HCT116 (cell line): ENCODE measurements around the gene TTC8. TPM values are rescaled to one million over a fixed set of nuclear protein-coding genes. Genes with fewer than 3 reads are reported as not detected.

Experiments used
- ATAC-seq: fragments of 200-7000 bp; cut with Tn5 transposase; 2 replicates; pipeline ENCODE4 v1.9.1; 2020; ENCODE audit warnings: mild to moderate bottlenecking, moderate library complexity
- BruUV-seq: library from RNA; stranded (reverse); fragments of 400-500 nt; replicated peaks from 2 replicates; lab custom pipeline; 2021; lab: Mats Ljungman, UMichigan
- CTCF ChIA-PET: fragments of 300-600 bp; sonication (Branson Sonifier 250); formaldehyde crosslinking; loops from one replicate; lab custom pipeline; 2021; ENCODE audit warnings: antibody characterized with exemption; lab: Charles Lee
- POLR2A ChIA-PET: fragments of 300-600, 350-600 bp; sonication (Branson Sonifier 250); formaldehyde crosslinking; loops from one replicate; lab custom pipeline; 2021; ENCODE audit warnings: antibody characterized with exemption; lab: Charles Lee
- RAD21 ChIA-PET, 2 experiments: fragments of 300-600 bp; sonication (Branson Sonifier 250); formaldehyde crosslinking; loops; one replicate each; lab custom pipeline; 2023; ENCODE audit warnings: low total read pairs in 2 of 2; ENCODE audit not compliant: uncharacterized antibody in 2 of 2, unreplicated experiment in 2 of 2, low non-redundant PET in 1 of 2; lab: Charles Lee
- DNase-seq: peaks from one replicate; pipeline ENCODE4 v3.0.0-alpha.2; 2010; ENCODE audit warnings: low read depth, low spot score
- H2AFZ ChIP-seq: fragments of 200-600 bp; shearing (Covaris generic), sonication (generic); 2 replicates; pipeline ENCODE4 v1.6.1; 2017; ENCODE audit warnings: low read depth, mixed run types, mixed read lengths, antibody characterized with exemption, low read length; ENCODE audit not compliant: poor library complexity, severe bottlenecking
- H3K27ac ChIP-seq: 2 replicates; pipeline ENCODE4 v1.5.1; 2012; ENCODE audit warnings: low read depth, low read length
- H3K27me3 ChIP-seq: fragments of 200-600 bp; sonication (generic); 2 replicates; pipeline ENCODE4 v1.6.1; 2016; ENCODE audit warnings: mixed run types, low read length, mixed read lengths; ENCODE audit not compliant: insufficient read depth
- H3K36me3 ChIP-seq, 2 experiments: fragments of 200-500 bp in 1 of 2; fragments of 200-600 bp in 1 of 2; sonication (Bioruptor generic) in 1 of 2; sonication (generic) in 1 of 2; 2 replicates each; pipeline versions ENCODE4 v1.5.1 to v1.6.1; 2014 to 2016; ENCODE audit warnings: low read length in 2 of 2, inconsistent platforms in 1 of 2, mixed read lengths in 1 of 2, mixed run types in 1 of 2; ENCODE audit not compliant: insufficient read depth in 2 of 2, control insufficient read depth in 1 of 2
- H3K4me1 ChIP-seq, 2 experiments: fragments of 200-600 bp in 1 of 2; sonication (generic) in 1 of 2; 2 replicates each; pipeline versions ENCODE4 v1.5.1 to v1.6.1; 2012 to 2017; ENCODE audit warnings: low read length in 2 of 2, inconsistent platforms in 1 of 2, mild to moderate bottlenecking in 1 of 2, mixed read lengths in 1 of 2, mixed run types in 1 of 2, moderate library complexity in 1 of 2; ENCODE audit not compliant: insufficient read depth in 2 of 2, control insufficient read depth in 1 of 2
- H3K4me2 ChIP-seq: fragments of 200-600 bp; sonication (generic); 2 replicates; pipeline ENCODE4 v1.6.1; 2017; ENCODE audit warnings: mixed run types, low read length, mixed read lengths
- H3K4me3 ChIP-seq, 2 experiments: fragments of 200-600 bp in 1 of 2; sonication (generic) in 1 of 2; replicated peaks in 1 of 2; 2 replicates each; pipeline ENCODE4 v1.5.1; 2011 to 2016; ENCODE audit warnings: low read length in 2 of 2, control low read depth in 1 of 2, low read depth in 1 of 2, mild to moderate bottlenecking in 1 of 2, mixed read lengths in 1 of 2, mixed run types in 1 of 2
- H3K79me2 ChIP-seq: fragments of 200-600 bp; sonication (generic); 2 replicates; pipeline ENCODE4 v1.6.1; 2017; ENCODE audit warnings: mild to moderate bottlenecking, mixed run types, low read length, moderate library complexity, mixed read lengths; ENCODE audit not compliant: insufficient read depth
- H3K9ac ChIP-seq: fragments of 200-600 bp; sonication (generic); 2 replicates; pipeline ENCODE4 v1.6.1; 2016; ENCODE audit warnings: low read length, mixed read lengths
- H3K9me2 ChIP-seq: fragments of 200-600 bp; sonication (generic), shearing (Covaris generic); 2 replicates; pipeline ENCODE4 v1.6.1; 2017; ENCODE audit warnings: mixed run types, mild to moderate bottlenecking, moderate library complexity; ENCODE audit not compliant: insufficient read depth
- H3K9me3 ChIP-seq, 2 experiments: fragments of 200-500 bp in 1 of 2; fragments of 200-600 bp in 1 of 2; sonication (Bioruptor generic) in 1 of 2; sonication (generic) in 1 of 2; 2 replicates each; pipeline ENCODE4 v1.6.1; 2014 to 2017; ENCODE audit warnings: low read length in 2 of 2, mixed read lengths in 2 of 2, inconsistent platforms in 1 of 2, low read depth in 1 of 2, mild to moderate bottlenecking in 1 of 2, mixed run types in 1 of 2, moderate library complexity in 1 of 2; ENCODE audit not compliant: control insufficient read depth in 1 of 2, insufficient read depth in 1 of 2
- H4K20me1 ChIP-seq: fragments of 200-600 bp; sonication (generic), shearing (Covaris generic); 2 replicates; pipeline ENCODE4 v1.6.1; 2017; ENCODE audit warnings: mixed run types, mild to moderate bottlenecking, moderate library complexity; ENCODE audit not compliant: insufficient read depth
- CBX3 ChIP-seq: IDR thresholded peaks from 2 replicates; pipeline ENCODE4 v1.6.1; 2012; ENCODE audit warnings: low read depth
- EGR1 ChIP-seq: IDR thresholded peaks from 2 replicates; pipeline ENCODE4 v1.6.1; 2012; ENCODE audit warnings: low read depth
- ELF1 ChIP-seq: IDR thresholded peaks from 2 replicates; pipeline ENCODE4 v1.6.1; 2012; ENCODE audit warnings: low read depth, borderline replicate concordance
- EZH2 ChIP-seq: fragments of 200-600 bp; sonication (generic); IDR thresholded peaks from 2 replicates; pipeline ENCODE4 v1.6.1; 2017; ENCODE audit warnings: antibody characterized with exemption, mixed run types
- EZH2phosphoT487 ChIP-seq: fragments of 200-600 bp; IDR thresholded peaks from 2 replicates; pipeline ENCODE4 v1.6.1; 2018; ENCODE audit warnings: antibody characterized with exemption, borderline replicate concordance
- FOSL1 ChIP-seq: IDR thresholded peaks from 2 replicates; pipeline ENCODE4 v1.6.1; 2012; ENCODE audit warnings: low read depth
- JUND ChIP-seq: IDR thresholded peaks from 2 replicates; pipeline ENCODE4 v1.6.1; 2012
- POLR2A ChIP-seq: IDR thresholded peaks from 2 replicates; pipeline ENCODE4 v1.7.0; 2011; ENCODE audit warnings: borderline replicate concordance; ENCODE audit not compliant: insufficient read depth, insufficient read length; ENCODE audit errors: extremely low read depth
- POLR2AphosphoS5 ChIP-seq: IDR thresholded peaks from 2 replicates; pipeline ENCODE4 v1.6.1; 2011; ENCODE audit warnings: mild to moderate bottlenecking, low read depth, low read length, moderate library complexity
- RAD21 ChIP-seq: IDR thresholded peaks from 2 replicates; pipeline ENCODE4 v1.6.1; 2012; ENCODE audit warnings: low read depth, mild to moderate bottlenecking
- SIN3A ChIP-seq: IDR thresholded peaks from 2 replicates; pipeline ENCODE4 v1.6.1; 2012; ENCODE audit warnings: low read depth
- SP1 ChIP-seq: IDR thresholded peaks from 2 replicates; pipeline ENCODE4 v1.6.1; 2012; ENCODE audit warnings: low read depth
- SRF ChIP-seq: IDR thresholded peaks from 2 replicates; pipeline ENCODE4 v1.6.1; 2012; ENCODE audit warnings: low read depth
- TCF7L2 ChIP-seq: IDR thresholded peaks from 2 replicates; pipeline ENCODE4 v1.7.0; 2011; ENCODE audit warnings: borderline replicate concordance, inconsistent platforms; ENCODE audit not compliant: insufficient read depth, insufficient read length; ENCODE audit errors: extremely low read depth
- YY1 ChIP-seq: IDR thresholded peaks from 2 replicates; pipeline ENCODE4 v1.6.1; 2011; ENCODE audit warnings: low read length, low read depth, moderate library complexity, mild to moderate bottlenecking; ENCODE audit not compliant: insufficient replicate concordance; ENCODE audit errors: extremely low read depth
- ZFX ChIP-seq: fragments of 450-650 bp; IDR thresholded peaks from 2 replicates; pipeline ENCODE4 v1.6.1; 2017
- ZNF274 ChIP-seq: fragments of 200-500 bp; sonication (Bioruptor generic); IDR thresholded peaks from 2 replicates; pipeline ENCODE4 v1.6.1; 2014; ENCODE audit warnings: mild to moderate bottlenecking, low read depth, low read length, inconsistent platforms
- intact Hi-C: fragments of 100-400 bp; cut with micrococcal nuclease; formaldehyde crosslinking; loops from 2 replicates; pipeline ENCODE4 v1.10.0; 2022
- total RNA-seq: library from RNA; stranded (reverse); gene quantifications from one replicate; pipeline ENCODE4 v1.2.1, GENCODE V29; 2021; ENCODE audit not compliant: unreplicated experiment
- TF ChIP-seq, protein P1 (sequence below): IDR thresholded peaks from 2 replicates; pipeline ENCODE4 v1.6.1; 2012
- TF ChIP-seq, protein P2 (sequence below): IDR thresholded peaks from 2 replicates; pipeline ENCODE4 v1.6.1; 2011; ENCODE audit warnings: mild to moderate bottlenecking, low read length, moderate library complexity; ENCODE audit not compliant: insufficient replicate concordance; ENCODE audit errors: extremely low read depth
- TF ChIP-seq, protein P3 (sequence below): IDR thresholded peaks from 2 replicates; pipeline ENCODE4 v1.6.1; 2012; ENCODE audit warnings: low read depth

Gene TTC8
- total RNA-seq, 1 experiment from 2014 or later: 21.4 TPM

DNA sequence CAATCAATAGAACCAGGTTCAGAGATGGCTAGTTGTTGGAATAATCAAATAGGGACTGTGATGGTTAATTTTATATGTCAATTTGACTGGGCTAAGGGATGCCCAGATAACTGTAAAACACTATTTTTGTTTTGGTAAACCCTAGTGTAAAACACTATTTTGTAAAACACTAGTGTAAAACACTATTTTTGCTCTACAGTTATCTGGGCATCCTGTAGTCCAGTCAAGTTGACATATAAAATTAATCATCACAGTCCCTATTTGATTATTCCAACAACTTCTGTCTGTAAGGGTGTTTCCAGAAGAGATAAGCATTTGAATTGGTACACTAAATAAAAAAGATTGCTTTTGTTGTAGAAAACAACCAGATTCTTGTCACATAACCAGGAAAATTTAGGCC lies 16.1 kb upstream of the TTC8 start (continued):
- TF ChIP-seq TCF7L2 (no peak), SIN3A (no peak), POLR2A (no peak), JUND (no peak), EZH2phosphoT487 (no peak)

- Histone ChIP-seq H3K4me3 (no peak overlapping the region), H3K4me2 (no peak overlapping the region), H4K20me1 (no peaks in the 10 kb centered on the region), H3K9ac (no peak overlapping the region), H3K4me1 (no peaks in the 10 kb centered on the region), H3K27ac (no peak overlapping the region), H2AFZ (no peak overlapping the region), H3K36me3 (no peaks in the 10 kb centered on the region), H3K9me3 (no peaks in the 10 kb centered on the region), H3K9me2 (no peaks in the 10 kb centered on the region), H3K27me3 (no peaks in the 10 kb centered on the region), H3K79me2 (no peaks in the 10 kb centered on the region)
- DNase-seq (no peak), ATAC-seq (no peak)
- CTCF ChIA-PET: no interaction called here
- POLR2A ChIA-PET: no interaction called here
- intact Hi-C loops: no loop called here
- no TSS peak for BruUV-seq
- no peak for TF ChIP-seq SRF
- TF ChIP-seq, protein P1, sequence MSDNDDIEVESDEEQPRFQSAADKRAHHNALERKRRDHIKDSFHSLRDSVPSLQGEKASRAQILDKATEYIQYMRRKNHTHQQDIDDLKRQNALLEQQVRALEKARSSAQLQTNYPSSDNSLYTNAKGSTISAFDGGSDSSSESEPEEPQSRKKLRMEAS: no peak
- TF ChIP-seq FOSL1: no peak
- no peak for TF ChIP-seq ZNF274
- no peak for TF ChIP-seq POLR2AphosphoS5
- TF ChIP-seq SIN3A: no peak
- no peak for TF ChIP-seq RAD21
- TF ChIP-seq, protein P2, sequence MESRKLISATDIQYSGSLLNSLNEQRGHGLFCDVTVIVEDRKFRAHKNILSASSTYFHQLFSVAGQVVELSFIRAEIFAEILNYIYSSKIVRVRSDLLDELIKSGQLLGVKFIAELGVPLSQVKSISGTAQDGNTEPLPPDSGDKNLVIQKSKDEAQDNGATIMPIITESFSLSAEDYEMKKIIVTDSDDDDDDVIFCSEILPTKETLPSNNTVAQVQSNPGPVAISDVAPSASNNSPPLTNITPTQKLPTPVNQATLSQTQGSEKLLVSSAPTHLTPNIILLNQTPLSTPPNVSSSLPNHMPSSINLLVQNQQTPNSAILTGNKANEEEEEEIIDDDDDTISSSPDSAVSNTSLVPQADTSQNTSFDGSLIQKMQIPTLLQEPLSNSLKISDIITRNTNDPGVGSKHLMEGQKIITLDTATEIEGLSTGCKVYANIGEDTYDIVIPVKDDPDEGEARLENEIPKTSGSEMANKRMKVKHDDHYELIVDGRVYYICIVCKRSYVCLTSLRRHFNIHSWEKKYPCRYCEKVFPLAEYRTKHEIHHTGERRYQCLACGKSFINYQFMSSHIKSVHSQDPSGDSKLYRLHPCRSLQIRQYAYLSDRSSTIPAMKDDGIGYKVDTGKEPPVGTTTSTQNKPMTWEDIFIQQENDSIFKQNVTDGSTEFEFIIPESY: no peak
- TF ChIP-seq, protein P3, sequence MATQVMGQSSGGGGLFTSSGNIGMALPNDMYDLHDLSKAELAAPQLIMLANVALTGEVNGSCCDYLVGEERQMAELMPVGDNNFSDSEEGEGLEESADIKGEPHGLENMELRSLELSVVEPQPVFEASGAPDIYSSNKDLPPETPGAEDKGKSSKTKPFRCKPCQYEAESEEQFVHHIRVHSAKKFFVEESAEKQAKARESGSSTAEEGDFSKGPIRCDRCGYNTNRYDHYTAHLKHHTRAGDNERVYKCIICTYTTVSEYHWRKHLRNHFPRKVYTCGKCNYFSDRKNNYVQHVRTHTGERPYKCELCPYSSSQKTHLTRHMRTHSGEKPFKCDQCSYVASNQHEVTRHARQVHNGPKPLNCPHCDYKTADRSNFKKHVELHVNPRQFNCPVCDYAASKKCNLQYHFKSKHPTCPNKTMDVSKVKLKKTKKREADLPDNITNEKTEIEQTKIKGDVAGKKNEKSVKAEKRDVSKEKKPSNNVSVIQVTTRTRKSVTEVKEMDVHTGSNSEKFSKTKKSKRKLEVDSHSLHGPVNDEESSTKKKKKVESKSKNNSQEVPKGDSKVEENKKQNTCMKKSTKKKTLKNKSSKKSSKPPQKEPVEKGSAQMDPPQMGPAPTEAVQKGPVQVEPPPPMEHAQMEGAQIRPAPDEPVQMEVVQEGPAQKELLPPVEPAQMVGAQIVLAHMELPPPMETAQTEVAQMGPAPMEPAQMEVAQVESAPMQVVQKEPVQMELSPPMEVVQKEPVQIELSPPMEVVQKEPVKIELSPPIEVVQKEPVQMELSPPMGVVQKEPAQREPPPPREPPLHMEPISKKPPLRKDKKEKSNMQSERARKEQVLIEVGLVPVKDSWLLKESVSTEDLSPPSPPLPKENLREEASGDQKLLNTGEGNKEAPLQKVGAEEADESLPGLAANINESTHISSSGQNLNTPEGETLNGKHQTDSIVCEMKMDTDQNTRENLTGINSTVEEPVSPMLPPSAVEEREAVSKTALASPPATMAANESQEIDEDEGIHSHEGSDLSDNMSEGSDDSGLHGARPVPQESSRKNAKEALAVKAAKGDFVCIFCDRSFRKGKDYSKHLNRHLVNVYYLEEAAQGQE: no peak
- no peak for TF ChIP-seq SP1
- no peak for TF ChIP-seq EZH2phosphoT487
- TF ChIP-seq POLR2A: no peak
- no peak for TF ChIP-seq YY1
- TF ChIP-seq JUND: no peak
- TF ChIP-seq EZH2: no peak
- no peak for TF ChIP-seq EGR1
- no peak for TF ChIP-seq ELF1
- no peak for TF ChIP-seq CBX3
- no peak for TF ChIP-seq ZFX
- RAD21 ChIA-PET: no interaction called here
Observed at GRCh38 chr14:88815980-88816379, 8.5 kb upstream of the TTC8 start.
